Measurements from ENCODE around the gene NFAT5. TPM values are rescaled to one million over a fixed set of nuclear protein-coding genes. Genes with fewer than 3 reads are reported as not detected.

The NFAT5 gene
- total RNA-seq, 2 experiments from 2014 or later = 19.5 to 21.2 TPM

DNA sequence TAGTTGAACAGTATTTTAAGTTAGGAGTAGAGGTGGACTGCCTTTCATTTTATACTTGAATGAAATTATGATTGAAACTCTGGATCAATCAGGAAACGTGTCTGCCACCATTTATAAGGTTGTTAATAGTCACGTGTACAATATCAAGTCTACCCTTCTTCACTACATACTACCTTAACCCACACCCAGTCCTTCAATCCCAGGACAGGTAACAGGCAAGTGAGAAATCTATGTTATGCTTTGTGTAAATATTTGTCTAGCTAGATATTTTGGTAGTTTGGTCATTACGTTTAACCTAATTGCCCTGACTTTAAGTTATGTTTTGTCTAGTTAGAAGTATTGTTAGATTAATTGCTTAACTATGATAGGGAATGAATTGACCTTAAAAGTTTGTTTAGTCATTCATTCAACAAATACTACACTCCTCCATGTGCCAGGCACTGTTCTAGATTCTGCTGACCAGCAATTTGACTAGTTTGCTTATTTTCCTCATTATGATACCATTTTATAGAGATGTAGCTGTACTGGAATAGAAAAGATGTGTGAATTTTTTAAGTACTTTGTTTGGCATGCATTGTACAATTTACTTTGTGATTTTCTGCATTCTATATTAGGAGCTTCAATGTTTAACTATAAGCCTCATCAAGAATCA is 88.6 kb downstream of the NFAT5 start:
- H3K4me1 ChIP-seq (ENCODE audit: insufficient read depth, low read length) = no peaks in the 10 kb centered on the region
- H3K27me3 ChIP-seq (ENCODE audit: control insufficient read depth in 1 of 2, insufficient read depth in 2 of 2, low read length in 2 of 2) = no peaks in the 10 kb centered on the region
- Mint-ChIP-seq H3K4me1 (ENCODE audit: low read depth) (no peaks in the 10 kb centered on the region), H3K27ac (no peak overlapping the region), H3K4me3 (no peak overlapping the region), H3K27me3 (no peaks in the 10 kb centered on the region), H3K36me3 (ENCODE audit: low read depth) (peaks cover 61% of the 10 kb centered on the region), H3K9me3 (no peaks in the 10 kb centered on the region)
- DNase-seq = no peak
- no peak for ATAC-seq (ENCODE audit: poor library complexity)
- no peak overlapping the region for H3K27ac ChIP-seq (ENCODE audit: low read depth in 1 of 2, low read length in 2 of 2)
- intact Hi-C loops (cut with DNase I, micrococcal nuclease) = loop anchor here in 1 of 2 experiments (10.0 kb wide), 1 partner anchor 260 kb away; no protein-coding TSS in a partner anchor
- TF ChIP-seq, protein P1, sequence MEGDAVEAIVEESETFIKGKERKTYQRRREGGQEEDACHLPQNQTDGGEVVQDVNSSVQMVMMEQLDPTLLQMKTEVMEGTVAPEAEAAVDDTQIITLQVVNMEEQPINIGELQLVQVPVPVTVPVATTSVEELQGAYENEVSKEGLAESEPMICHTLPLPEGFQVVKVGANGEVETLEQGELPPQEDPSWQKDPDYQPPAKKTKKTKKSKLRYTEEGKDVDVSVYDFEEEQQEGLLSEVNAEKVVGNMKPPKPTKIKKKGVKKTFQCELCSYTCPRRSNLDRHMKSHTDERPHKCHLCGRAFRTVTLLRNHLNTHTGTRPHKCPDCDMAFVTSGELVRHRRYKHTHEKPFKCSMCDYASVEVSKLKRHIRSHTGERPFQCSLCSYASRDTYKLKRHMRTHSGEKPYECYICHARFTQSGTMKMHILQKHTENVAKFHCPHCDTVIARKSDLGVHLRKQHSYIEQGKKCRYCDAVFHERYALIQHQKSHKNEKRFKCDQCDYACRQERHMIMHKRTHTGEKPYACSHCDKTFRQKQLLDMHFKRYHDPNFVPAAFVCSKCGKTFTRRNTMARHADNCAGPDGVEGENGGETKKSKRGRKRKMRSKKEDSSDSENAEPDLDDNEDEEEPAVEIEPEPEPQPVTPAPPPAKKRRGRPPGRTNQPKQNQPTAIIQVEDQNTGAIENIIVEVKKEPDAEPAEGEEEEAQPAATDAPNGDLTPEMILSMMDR (IDR thresholded peaks at IDR 0.05) = no peak
- no peaks in the 10 kb centered on the region for H3K9me3 ChIP-seq (ENCODE audit: control insufficient read depth in 1 of 2, insufficient read depth in 1 of 2, low read length in 2 of 2)
- ChIA-PET CTCF (interaction anchor here (0.6 to 1.2 kb wide), 2 partner anchors 9 to 58 kb away, joined by 3 to 5 read pairs; no protein-coding TSS in a partner anchor), POLR2A (no interaction called here)
- H3K4me3 ChIP-seq (ENCODE audit: low read length) = no peak overlapping the region
- H3K36me3 ChIP-seq (ENCODE audit: insufficient read depth, low read length) = peaks cover 40% of the 10 kb centered on the region

DNA sequence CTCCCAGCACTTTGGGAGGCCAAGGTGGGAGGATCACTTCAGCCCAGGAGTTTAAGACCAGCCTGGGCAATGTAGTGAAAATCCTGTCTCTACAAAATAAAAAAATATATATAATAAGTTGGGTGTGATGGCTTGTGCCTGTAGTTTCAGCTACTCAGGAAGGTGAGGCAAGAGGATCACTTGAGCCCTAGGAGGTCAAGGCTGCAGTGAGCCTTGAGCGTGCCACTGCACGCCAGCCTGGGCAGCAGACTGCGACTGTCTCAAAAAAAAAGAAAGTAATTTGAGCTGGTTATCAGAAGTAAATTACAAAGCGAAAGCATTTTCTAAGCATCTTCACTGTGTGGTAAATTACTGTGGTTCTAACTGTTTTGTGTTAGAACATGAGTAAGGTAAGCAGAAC is 94.4 kb downstream of the NFAT5 start:
- ATAC-seq (ENCODE audit: poor library complexity) = no peak
- H3K4me1 ChIP-seq (ENCODE audit: insufficient read depth, low read length) = no peaks in the 10 kb centered on the region
- no peak overlapping the region for H3K4me3 ChIP-seq (ENCODE audit: low read length)
- ChIA-PET POLR2A (no interaction called here), CTCF (no interaction called here)
- H3K27me3 ChIP-seq (ENCODE audit: control insufficient read depth in 1 of 2, insufficient read depth in 2 of 2, low read length in 2 of 2) = no peaks in the 10 kb centered on the region
- H3K4me3 Mint-ChIP-seq = no peak overlapping the region
- H3K36me3 ChIP-seq (ENCODE audit: insufficient read depth, low read length) = peaks cover 40% of the 10 kb centered on the region
- H3K27me3 Mint-ChIP-seq = no peaks in the 10 kb centered on the region
- H3K36me3 Mint-ChIP-seq (ENCODE audit: low read depth) = peaks cover 72% of the 10 kb centered on the region
- H3K27ac ChIP-seq (ENCODE audit: low read depth in 1 of 2, low read length in 2 of 2) = no peak overlapping the region
- intact Hi-C loops (cut with DNase I, micrococcal nuclease) = no loop called here
- no peaks in the 10 kb centered on the region for H3K4me1 Mint-ChIP-seq (ENCODE audit: low read depth)
- TF ChIP-seq, protein P1 (IDR thresholded peaks at IDR 0.05) = no peak
- no peaks in the 10 kb centered on the region for H3K9me3 ChIP-seq (ENCODE audit: control insufficient read depth in 1 of 2, insufficient read depth in 1 of 2, low read length in 2 of 2)
- H3K27ac Mint-ChIP-seq = no peak overlapping the region
- DNase-seq = no peak
- no peaks in the 10 kb centered on the region for H3K9me3 Mint-ChIP-seq

DNA sequence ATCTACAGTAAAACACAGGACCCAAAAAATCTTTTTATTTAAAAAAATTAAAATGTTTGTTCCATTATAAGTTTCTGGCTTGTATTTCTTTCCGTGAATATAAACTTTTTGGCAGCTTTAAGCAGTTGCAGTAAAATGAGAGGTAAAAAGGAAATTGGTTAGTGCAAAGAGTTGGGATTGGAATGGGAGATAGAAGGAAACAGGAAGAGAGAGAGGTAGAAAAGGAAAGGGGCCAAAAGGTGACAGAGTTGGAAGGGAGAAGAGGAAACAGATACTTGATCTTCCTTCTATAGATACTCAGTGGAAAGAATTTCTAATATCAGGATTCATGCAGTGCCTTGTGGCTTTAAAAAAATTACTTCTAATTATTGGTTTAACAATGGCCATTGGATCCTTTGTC is 97.1 kb downstream of the NFAT5 start:
- H3K4me3 ChIP-seq (ENCODE audit: low read length) = no peak overlapping the region
- H3K9me3 Mint-ChIP-seq = no peaks in the 10 kb centered on the region
- H3K36me3 ChIP-seq (ENCODE audit: insufficient read depth, low read length) = peaks cover 28% of the 10 kb centered on the region
- ChIA-PET POLR2A (no interaction called here), CTCF (interaction anchor here (1.1 to 2.1 kb wide), 2 partner anchors 8 to 16 kb away, joined by 3 to 8 read pairs; no protein-coding TSS in a partner anchor)
- H3K27ac ChIP-seq (ENCODE audit: low read depth in 1 of 2, low read length in 2 of 2) = no peak overlapping the region
- no peak overlapping the region for H3K4me3 Mint-ChIP-seq
- H3K4me1 ChIP-seq (ENCODE audit: insufficient read depth, low read length) = no peaks in the 10 kb centered on the region
- ATAC-seq (ENCODE audit: poor library complexity) (no peak), DNase-seq (no peak)
- intact Hi-C loops (cut with DNase I, micrococcal nuclease) = no loop called here
- no peaks in the 10 kb centered on the region for H3K27me3 ChIP-seq (ENCODE audit: control insufficient read depth in 1 of 2, insufficient read depth in 2 of 2, low read length in 2 of 2)
- H3K4me1 Mint-ChIP-seq (ENCODE audit: low read depth) = no peaks in the 10 kb centered on the region
- H3K36me3 Mint-ChIP-seq (ENCODE audit: low read depth) = peaks cover 63% of the 10 kb centered on the region
- H3K27ac Mint-ChIP-seq = no peak overlapping the region
- TF ChIP-seq, protein P1 (IDR thresholded peaks at IDR 0.05) = no peak
- no peaks in the 10 kb centered on the region for H3K27me3 Mint-ChIP-seq
- H3K9me3 ChIP-seq (ENCODE audit: control insufficient read depth in 1 of 2, insufficient read depth in 1 of 2, low read length in 2 of 2) = no peaks in the 10 kb centered on the region
